Measurements from ENCODE around the gene AKT3.

- TF ChIP-seq POLR2AphosphoS5 (IDR thresholded peaks at IDR 0.05; ENCODE audit: low read depth, low read length) (no peak), REST (IDR thresholded peaks at IDR 0.05; ENCODE audit: insufficient read depth in 1 of 2, low read depth in 2 of 2, low read length in 2 of 2) (no peak), TAF1 (IDR thresholded peaks at IDR 0.05; ENCODE audit: borderline replicate concordance, insufficient read depth, low read length) (no peak), FOXP2 (optimal IDR thresholded peaks at IDR 0.05; ENCODE audit: borderline replicate concordance, extremely low read depth, extremely low read length, insufficient read depth) (no peak), SIN3A (IDR thresholded peaks at IDR 0.05; ENCODE audit: borderline replicate concordance, insufficient read depth, low read length) (no peak)
Measured at GRCh38 chr1:243496187-243496646, 353.8 kb downstream of the AKT3 start.
